NCI-H82 treated with DMSO at 0.1 percent for 48 hours (cell line): ENCODE results near the gene COX5A.
"Not testable (repeated sequence)": the region's sequence is repeated elsewhere in the genome, so short reads cannot be mapped to it uniquely, and the experiment has no call there.

ENCODE experiments used
- DNase-seq: peaks from one replicate; lab custom pipeline; 2025; ENCODE audit not compliant: unreplicated experiment; lab: John Stamatoyannopoulos, UW

The COX5A gene

DNA sequence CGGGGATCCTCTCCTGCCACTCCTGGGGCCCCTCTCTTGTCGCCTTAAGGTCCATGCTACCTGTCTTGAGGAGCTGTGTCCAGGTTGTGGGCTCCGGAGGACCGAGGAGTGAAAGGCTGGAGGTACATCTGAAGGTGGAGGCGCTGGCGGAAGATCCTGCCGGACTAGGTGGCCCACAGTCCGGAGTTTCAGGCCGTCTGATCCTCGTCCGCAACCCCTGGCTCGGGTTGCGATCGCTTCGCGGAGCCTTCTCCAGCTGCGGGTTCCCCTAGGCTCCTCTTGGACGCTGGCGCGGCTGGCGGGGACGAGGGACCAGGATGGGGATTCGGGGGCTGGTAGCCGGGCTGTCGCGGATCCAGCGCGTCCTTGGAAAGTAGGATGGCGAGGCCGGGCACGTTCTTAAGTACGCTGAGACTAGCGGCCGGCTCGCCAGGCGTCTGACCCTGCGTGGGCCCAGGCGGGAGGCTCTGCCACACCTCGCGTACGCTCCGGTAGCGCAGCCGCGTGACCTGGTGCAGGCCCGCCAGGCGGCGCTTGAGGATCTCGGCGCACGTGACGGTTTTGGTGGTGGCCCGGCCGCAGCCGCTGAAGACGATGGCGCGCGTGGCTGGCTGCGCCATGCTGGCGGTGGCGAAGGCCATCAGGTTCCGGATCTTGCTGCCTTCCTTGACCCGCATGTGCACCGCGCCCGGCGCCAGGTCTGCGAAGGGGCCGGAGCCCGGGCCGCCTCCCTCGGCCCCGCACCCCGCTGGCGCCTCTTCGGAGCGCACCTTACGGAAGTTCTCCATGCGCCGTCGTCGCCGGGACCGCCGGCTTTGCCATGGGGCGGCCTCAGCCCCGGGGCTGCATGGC is 18.1 kb upstream of the COX5A start:
- DNase-seq = peak; percentile 58

DNA sequence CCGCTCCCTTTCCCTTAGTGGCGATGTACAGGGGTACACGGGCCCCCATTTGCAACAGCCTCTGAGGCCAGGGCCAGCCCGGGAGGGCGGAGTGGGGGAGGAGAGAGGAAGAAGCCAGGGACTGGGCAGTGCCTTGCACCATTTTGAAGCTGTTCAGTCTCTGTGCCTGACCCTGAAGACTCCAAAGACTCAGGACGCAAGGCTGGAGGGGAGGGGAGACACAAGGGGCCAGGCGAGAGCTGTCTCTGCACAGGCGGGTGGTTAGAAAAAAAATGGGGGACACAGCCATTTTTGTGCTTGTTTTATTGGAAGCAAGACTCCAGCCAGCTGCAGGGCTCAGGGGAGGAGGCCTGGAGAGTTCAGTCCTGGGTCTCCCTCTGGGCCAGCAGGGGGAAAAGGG is 17.1 kb upstream of the COX5A start:
- no peak for DNase-seq

DNA sequence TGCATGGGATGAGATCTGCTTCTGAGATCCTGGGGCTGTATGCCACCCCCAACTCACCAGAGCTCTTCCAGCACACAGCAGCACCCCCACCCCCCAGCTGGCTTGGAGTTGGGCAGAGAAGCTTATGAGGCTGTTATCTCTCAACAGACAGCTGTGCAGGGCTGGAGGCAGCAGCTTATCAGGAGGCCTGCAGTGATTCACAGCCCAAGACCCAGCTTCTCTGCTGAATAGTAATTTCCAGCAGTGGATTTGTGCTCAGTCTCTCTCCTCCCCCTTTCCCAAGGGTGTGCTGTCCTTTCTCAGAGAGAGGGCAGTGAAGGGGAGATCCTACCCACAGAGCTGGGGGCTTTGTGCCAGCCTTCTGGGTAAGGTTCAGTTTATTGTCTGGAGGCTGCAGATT is 16.6 kb upstream of the COX5A start:
- peak; percentile 69 for DNase-seq

DNA sequence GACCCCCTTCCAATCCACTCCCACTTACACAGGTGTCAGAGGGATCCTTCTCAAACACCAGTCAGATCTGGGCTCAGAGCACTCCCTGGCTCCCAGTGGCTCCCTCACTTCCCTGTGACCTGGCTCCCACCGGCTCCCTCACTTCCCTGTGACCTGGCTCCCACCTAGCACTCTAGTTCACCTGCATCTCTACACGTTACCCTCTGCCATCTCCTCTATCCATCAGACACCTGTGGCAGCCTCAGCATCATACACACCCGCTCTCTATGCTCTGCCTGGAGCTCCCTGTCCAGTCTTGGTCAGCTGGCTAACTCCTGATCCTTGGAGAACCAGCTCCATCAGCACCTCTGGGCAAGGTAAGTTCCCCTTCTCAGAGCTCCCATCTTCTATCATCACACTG is 13.1 kb upstream of the COX5A start:
- no peak for DNase-seq

DNA sequence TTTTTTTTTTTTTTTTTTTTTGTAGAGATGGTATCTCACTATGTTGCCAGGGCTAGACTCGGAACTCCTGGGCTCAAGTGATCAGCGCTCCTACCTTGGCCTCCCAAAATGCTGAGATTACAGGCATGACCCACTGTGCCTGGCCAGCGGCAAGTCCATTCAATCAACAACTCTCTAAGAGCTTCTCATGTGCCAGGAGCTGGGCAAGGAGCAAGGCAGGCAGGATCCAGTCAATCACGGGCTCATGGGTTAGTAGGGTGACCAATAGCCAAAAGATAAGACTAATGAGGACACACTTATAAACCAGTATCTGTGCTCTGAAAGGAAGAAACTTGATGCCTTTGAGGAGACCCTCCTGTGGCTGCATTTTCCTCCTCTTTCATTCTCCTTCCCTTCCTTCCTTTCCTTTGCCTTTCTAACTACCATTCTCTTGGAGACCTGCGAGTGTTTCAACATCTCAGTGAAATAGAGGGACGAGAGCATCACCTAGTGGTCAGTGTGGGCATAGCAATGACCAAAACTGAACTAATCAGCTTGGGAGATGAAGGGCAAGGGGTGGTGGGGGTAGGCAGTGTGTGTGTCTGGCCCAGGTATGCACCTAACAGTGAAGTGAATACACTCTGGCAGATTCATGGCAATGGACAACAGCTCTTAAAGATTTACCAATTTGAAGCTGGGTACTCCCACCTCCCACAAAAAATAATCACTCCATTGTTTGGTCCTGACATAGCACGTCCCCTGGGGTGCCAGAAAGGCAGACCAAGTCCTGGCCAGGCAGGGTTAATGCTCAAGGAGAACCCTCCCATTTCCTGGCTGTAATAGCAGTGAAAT is 12.4 kb upstream of the COX5A start:
- peak; percentile 65 for DNase-seq

DNA sequence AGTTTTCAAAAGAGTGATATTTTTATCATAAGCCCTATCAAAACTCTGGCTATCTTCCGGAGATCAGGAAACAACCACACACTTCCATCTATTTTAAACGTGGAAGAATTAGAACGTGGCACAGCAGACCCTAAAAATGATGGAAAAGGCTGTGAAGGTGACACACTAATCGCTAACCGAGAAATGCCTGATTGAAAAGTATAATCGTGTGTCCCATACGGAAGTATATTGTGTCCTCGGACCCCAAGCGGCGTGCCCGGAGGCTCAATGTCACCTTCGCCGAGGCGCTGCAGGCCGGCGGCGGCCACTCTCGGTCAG is 642 bp downstream of the COX5A start:
- DNase-seq = no peak

DNA sequence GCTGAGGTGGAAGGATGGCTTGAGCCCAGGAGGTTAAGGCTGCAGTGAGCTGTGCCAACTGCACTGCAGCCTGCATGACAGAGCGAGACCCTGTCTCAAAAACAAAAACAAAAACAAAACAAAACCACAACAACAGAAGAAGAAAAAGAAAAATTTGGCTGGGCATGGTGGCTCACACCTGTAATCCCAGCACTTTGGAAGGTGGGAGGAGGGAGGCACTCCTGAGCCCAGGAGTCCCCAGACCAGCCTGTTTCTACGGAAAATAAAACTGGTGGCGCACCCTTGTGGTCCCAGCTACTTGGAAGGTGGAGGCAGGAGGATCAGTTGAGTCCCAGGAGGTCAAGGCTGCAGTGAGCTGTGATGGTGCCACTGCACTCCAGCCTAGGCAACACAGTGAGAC is 2.7 kb downstream of the COX5A start:
- not testable (repeated sequence) for DNase-seq

DNA sequence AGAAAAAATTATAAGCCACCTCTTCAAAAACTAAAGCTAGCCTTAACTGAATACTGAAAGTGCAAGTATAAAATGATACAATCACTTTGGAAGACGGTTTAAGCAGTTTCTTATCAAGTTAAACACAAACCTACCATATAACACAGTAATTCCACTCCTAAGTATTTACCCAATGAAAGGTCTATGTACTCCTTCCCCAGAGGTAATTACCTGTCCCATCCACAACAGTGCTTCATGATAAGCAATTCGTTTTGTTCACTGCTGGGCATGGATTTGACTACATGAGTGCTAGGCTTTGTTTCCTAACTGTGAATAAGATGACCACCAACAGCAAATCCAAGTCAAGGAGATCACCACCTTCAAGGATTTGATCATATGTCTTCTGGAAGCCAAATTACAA is 4.3 kb downstream of the COX5A start:
- DNase-seq = no peak

DNA sequence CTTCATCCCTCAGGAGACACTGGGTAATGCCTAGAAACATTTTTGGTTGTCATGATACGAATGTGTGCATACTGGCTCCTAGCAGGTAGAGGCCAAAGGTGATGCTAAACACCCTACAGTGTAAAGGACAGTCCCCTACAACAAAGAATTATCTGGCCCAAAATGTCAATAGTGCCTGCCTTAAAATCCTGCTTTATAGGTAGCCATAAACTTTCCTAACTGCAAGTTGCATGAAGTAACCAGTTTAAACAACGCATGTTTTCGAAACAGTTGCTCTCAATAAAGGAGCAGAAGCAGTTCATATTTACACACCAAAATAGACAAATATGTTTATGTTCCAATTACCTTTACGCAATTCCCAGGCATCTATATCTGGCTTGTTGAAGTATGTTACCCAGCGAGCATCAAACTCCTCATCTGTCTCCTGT is 9.1 kb downstream of the COX5A start:
- DNase-seq = no peak

DNA sequence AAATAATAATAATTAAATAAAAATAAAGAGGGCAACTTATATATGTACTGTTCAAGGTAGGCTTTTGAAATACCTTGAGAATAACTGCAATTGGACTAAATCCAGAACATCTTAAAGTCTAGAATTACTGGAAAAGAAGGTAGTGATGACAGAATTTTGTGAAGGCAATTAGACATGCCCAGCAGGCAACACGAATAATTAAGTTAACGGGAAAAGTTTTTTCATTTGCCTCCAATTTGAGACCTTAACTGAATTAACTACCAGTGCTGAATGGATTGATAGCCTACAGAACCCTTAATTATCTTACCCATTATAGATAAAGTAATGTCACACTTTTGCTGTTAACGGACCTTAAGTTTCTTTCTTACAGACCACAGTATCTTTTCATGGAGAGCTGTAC is 13.3 kb downstream of the COX5A start:
- DNase-seq = no peak

DNA sequence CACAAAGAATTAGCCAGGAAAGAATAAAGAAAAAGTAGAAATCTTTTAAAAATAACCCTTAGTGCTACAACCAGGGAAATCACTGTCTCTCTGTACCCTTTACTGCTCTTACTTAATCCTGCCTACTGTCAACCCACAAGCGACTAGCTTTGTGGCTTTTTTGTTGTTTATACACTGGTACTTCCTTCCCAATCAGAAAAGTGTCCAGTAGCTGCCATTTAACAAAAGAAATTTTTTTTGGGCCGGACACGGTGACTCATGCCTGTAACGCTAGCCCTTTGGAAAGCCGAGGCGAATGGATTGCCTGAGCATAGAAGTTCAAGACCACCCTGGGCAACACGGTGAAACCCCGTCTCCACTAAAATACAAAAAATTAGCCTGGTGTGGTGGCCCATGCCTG is 17.4 kb downstream of the COX5A start:
- DNase-seq = no peak

DNA sequence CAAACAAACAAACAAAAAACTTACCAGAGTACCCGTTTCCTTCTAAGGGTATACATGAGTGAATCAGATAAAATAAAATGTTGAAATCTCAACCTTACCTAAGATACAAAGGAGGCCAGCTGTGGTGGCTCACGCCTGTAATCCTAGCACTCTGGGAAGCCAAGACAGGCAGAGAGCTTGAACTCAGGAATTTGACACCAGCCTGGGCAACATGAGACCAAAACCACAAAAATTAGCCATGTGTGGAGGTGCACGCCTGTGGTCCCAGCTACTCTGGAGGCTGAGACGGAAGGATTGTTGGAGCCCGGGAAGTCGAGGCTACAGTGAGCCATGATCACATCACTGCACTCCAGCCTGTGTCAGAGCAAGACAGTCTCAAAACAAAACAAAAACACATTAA is 20.2 kb downstream of the COX5A start:
- no peak for DNase-seq

DNA sequence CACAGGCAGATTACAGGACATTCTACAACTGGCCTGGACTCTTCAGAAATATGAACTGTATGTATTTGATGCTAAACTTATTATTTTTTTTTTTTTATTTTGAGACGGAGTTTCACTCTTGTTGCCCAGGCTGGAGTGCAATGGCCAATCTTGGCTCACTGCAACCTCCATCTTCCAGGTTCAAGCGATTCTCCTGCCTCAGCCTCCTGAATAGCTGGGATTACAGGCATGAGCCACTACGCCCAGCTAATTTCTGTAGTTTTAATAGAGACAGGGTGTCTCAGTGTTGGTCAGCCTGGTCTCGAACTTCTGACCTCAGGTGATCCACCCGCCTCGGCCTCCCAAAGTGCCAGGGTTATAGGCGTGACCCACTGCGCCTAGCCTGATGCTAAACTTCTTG is 24.1 kb downstream of the COX5A start:
- not testable (repeated sequence) for DNase-seq

DNA sequence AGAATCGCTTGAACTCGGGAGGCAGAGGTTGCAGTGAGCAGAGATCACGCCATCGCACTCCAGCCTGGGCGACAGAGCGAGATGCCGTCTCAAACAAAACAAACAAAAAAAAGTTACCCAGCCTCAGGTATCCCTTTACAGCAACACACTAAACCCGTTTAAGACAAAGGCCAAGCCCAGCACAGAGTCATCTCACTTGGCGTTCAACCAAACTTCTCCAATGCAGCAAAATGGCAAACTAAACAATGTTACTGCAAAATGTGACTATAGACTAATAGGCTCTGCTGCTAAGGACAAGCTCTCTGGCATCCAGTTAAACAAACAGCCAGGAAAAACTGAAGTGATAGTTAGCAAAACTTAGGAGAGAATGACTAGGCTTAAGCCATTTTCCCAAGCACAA is 24.8 kb downstream of the COX5A start:
- DNase-seq = no peak

DNA sequence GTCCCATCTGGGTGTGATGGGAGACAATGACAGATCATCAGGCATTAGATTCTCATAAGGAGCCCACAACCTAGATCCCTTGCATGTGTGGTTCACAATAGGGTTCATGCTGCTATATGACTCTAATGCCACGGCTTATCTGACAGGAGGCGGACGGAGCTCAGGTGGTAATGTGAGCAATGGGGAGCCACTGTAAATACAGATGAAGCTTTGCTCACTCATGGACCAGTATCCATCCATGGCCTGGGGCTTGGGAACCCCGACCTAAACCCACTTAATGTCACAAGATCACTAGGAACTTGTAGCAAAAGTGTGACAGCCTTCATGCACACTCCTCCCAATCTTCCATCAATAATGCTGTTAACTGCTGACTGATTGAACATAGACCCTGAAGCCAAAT is 29.2 kb downstream of the COX5A start:
- DNase-seq = no peak

DNA sequence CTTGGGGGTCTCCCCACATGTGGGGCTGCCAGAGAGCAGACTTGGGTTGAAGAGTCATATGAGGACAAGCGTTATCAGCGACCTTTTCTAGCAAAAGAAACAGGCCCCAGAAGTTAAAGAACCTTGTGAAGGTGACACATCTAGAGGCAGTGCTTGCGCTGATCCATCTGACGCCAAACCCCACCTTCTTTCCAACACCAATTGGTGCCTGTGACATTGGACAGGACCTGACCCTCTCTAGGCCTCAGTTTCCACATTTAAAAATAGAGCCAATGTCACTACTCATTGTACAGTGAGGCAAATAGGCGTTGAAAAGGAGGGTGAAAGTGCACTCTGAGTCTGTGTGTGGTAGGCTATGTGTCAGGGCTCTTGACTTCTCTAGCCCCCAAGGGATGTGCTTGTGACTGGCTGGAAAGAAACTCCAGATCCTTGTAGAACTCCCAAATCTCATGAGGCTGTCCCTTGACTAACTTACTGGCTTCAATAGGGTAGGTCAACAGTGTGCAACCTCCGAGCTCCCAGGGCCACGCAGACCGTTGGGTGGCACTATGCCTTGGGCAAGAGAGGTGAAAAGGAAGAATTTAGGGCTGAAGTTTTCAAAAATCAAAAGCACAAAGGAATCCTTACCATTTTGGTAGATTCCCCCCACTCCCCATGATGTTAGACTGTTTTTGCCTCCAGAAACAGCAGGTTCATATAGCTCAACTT is 30.6 kb downstream of the COX5A start:
- DNase-seq = no peak

DNA sequence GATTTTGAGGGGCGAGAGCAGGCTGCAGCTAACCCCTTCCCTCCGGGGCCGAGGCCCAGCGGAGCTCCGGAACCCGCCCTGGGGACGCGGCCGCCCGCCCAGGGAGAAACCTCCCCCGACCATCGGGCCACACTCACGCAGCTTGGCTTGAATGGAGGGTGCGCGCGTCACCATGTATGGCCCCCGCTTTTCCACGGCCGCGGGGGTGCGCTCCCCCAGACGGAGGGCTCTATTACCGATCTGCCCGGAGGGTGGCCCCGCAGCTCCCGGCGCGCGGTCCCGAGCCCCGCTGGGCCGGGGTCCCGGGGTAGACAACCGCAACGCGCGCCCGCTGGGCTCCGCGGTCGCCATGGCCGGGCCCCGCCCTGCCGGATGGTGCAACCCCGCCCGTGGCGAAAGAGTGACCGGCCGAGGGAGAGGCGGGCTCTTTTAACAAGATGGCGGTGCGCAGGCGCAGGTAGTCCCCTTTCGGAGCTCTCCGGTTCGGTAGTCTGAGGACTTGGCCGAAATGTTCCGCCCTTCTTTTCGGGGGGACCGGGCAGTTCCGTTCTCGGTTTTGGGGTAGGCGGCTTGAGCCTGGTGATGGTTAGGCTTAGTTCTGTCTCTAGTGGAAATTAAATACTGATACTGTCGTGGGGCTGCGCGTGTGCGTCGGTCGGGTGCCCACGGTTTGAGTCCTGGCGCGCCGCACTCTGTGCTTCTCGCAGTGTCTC is 31.3 kb downstream of the COX5A start, which contains the start of gene FAM219B:
Gene FAM219B, minus strand, starts transcription at position 402 of the 713 bp plus-strand sequence. Its CDS starts 51 bp downstream, at position 351.
- peak; percentile 49 for DNase-seq

DNA sequence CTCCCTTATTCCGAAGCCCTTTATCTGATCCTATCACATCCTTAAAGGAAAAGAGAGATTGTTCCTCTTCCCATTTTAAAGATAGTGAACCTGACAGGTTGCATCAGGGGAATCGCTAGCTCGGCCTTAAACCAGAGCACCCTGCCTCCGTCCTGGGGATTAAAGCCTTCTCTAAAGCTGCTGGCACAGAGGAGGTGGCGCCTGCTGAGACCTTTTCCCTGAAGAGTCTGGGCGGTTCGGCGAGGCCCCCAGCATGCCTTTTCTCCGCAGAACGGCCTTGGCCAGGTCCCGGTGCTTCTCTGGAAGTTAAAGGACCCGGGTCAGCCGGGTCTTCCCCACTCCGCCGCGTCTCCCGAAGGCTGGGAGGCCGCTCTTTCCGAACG is 31.8 kb downstream of the COX5A start:
- peak; percentile 39 for DNase-seq

DNA sequence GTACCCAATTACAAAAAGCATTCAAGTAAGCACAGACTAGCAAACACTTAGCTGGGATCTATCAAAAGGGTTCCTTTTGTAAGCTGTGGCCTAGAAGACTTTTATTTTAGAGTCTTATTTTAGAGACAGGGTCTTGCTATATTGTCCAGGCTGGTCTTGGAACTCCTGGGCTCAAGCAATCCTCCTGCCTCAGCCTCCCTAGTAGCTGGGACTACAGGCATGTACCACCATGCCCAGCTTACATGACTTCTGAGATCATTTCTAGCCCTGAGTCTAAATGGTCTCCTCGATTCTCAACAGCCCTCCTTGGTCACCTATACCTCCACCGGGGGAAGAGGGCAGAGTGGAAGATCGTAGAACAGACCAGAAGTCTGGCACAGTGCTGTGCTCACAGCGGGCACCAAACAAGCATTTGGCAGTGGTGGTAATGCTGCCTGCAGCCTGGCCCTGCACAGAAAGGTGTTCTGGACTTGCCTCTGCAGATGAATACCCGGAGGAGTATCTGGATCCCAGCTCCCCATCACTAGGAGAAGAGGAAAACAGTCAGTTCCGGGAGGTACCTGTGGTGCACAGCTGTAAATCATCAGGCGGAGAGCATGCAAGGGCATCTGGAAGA is 33.6 kb downstream of the COX5A start:
- DNase-seq = no peak

DNA sequence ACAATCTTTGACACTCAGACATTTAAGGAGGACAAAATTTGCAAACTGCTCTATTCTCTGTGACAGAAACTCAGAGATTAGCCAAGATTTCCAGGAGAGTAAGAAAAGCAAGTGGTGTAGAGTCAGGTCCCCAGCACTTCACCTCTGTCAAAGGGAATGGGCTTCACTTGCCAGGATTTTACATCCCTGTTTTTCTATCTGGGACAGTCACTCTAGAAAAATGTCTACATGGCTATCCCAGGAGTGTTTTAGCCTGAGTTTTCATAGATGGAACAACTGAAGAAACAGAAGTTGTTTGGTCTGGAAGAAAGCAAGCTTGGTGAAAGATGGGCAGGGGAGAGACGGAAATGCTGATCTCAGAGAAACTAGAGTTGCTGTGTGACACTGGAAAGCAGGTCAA is 34.2 kb downstream of the COX5A start:
- no peak for DNase-seq
